Measurements from ENCODE around the gene PLB1.
"Not testable (repeated sequence)": the region's sequence is repeated elsewhere in the genome, so short reads cannot be mapped to it uniquely, and the experiment has no call there.

The PLB1 gene

GRCh38 chr2:28662468-28663181 is 166.8 kb downstream of the PLB1 start:
- Histone ChIP-seq H3K9me3 (ENCODE audit: control insufficient read depth, low read length) (peaks cover 3% of the 10 kb centered on the region), H3K27ac (ENCODE audit: low read depth, low read length, severe bottlenecking) (no peak overlapping the region), H3K4me3 (ENCODE audit: extremely low read depth, insufficient read depth, low read length, poor library complexity, severe bottlenecking) (no peak overlapping the region), H3K4me1 (ENCODE audit: control insufficient read depth, insufficient read depth, low read length, poor library complexity, severe bottlenecking) (peaks cover 7% of the 10 kb centered on the region), H3K36me3 (ENCODE audit: control insufficient read depth, insufficient read depth, low read length) (no peaks in the 10 kb centered on the region)
- 85 to 89% methylated on average over 9 to 11 of the region's 12 CpGs for WGBS, 2 experiments (ENCODE audit: insufficient coverage in 2 of 2)

GRCh38 chr2:28663359-28663758 is 167.5 kb downstream of the PLB1 start:
- Histone ChIP-seq H3K27ac (ENCODE audit: low read depth, low read length, severe bottlenecking) (no peak overlapping the region), H3K36me3 (ENCODE audit: control insufficient read depth, insufficient read depth, low read length) (no peaks in the 10 kb centered on the region), H3K4me3 (ENCODE audit: extremely low read depth, insufficient read depth, low read length, poor library complexity, severe bottlenecking) (no peak overlapping the region), H3K4me1 (ENCODE audit: control insufficient read depth, insufficient read depth, low read length, poor library complexity, severe bottlenecking) (peaks cover 7% of the 10 kb centered on the region), H3K9me3 (ENCODE audit: control insufficient read depth, low read length) (peaks cover 3% of the 10 kb centered on the region)
- 100% methylated on average over 1 of the region's 1 CpG; no CpG with 5 or more reads in 1 of the 2 experiments for WGBS, 2 experiments (ENCODE audit: insufficient coverage in 2 of 2)

GRCh38 chr2:28664120-28664842 is 168.4 kb downstream of the PLB1 start:
- no peak overlapping the region for H3K4me3 ChIP-seq (ENCODE audit: extremely low read depth, insufficient read depth, low read length, poor library complexity, severe bottlenecking)
- H3K36me3 ChIP-seq (ENCODE audit: control insufficient read depth, insufficient read depth, low read length): no peaks in the 10 kb centered on the region
- H3K9me3 ChIP-seq (ENCODE audit: control insufficient read depth, low read length): no peaks in the 10 kb centered on the region
- WGBS, 2 experiments (ENCODE audit: insufficient coverage in 2 of 2): 86 to 90% methylated on average over 21 of the region's 22 CpGs
- H3K4me1 ChIP-seq (ENCODE audit: control insufficient read depth, insufficient read depth, low read length, poor library complexity, severe bottlenecking): peaks cover 7% of the 10 kb centered on the region
- no peak overlapping the region for H3K27ac ChIP-seq (ENCODE audit: low read depth, low read length, severe bottlenecking)

- WGBS, 2 experiments (ENCODE audit: insufficient coverage in 2 of 2): 69 to 71% methylated on average over 6 of the region's 8 CpGs
- H3K4me3 ChIP-seq (ENCODE audit: extremely low read depth, insufficient read depth, low read length, poor library complexity, severe bottlenecking): no peak overlapping the region
- no peak overlapping the region for H3K27ac ChIP-seq (ENCODE audit: low read depth, low read length, severe bottlenecking)
These were observed 169.3 kb downstream of the PLB1 start for GRCh38 chr2:28665041-28665704.

GRCh38 chr2:28665811-28666377 is 170.0 kb downstream of the PLB1 start:
- not testable (repeated sequence) for H3K36me3 ChIP-seq (ENCODE audit: control insufficient read depth, insufficient read depth, low read length); H3K4me1 ChIP-seq (ENCODE audit: control insufficient read depth, insufficient read depth, low read length, poor library complexity, severe bottlenecking); H3K27ac ChIP-seq (ENCODE audit: low read depth, low read length, severe bottlenecking); H3K9me3 ChIP-seq (ENCODE audit: control insufficient read depth, low read length); H3K4me3 ChIP-seq (ENCODE audit: extremely low read depth, insufficient read depth, low read length, poor library complexity, severe bottlenecking)
- WGBS, 2 experiments (ENCODE audit: insufficient coverage in 2 of 2): 60% methylated on average over 1 of the region's 4 CpGs; no CpG with 5 or more reads in 1 of the 2 experiments

More at GRCh38 chr2:28665041-28665704, 169.3 kb downstream of the PLB1 start:
- Histone ChIP-seq H3K36me3 (ENCODE audit: control insufficient read depth, insufficient read depth, low read length) (no peaks in the 10 kb centered on the region), H3K9me3 (ENCODE audit: control insufficient read depth, low read length) (no peaks in the 10 kb centered on the region), H3K4me1 (ENCODE audit: control insufficient read depth, insufficient read depth, low read length, poor library complexity, severe bottlenecking) (peaks cover 7% of the 10 kb centered on the region)

GRCh38 chr2:28666496-28667184 is 170.8 kb downstream of the PLB1 start:
- H3K27ac ChIP-seq (ENCODE audit: low read depth, low read length, severe bottlenecking): no peak overlapping the region
- H3K4me3 ChIP-seq (ENCODE audit: extremely low read depth, insufficient read depth, low read length, poor library complexity, severe bottlenecking): no peak overlapping the region

GRCh38 chr2:28667261-28667660 is 171.4 kb downstream of the PLB1 start:
- Histone ChIP-seq H3K9me3 (ENCODE audit: control insufficient read depth, low read length) (no peaks in the 10 kb centered on the region), H3K4me3 (ENCODE audit: extremely low read depth, insufficient read depth, low read length, poor library complexity, severe bottlenecking) (no peak overlapping the region), H3K4me1 (ENCODE audit: control insufficient read depth, insufficient read depth, low read length, poor library complexity, severe bottlenecking) (peaks cover 7% of the 10 kb centered on the region), H3K36me3 (ENCODE audit: control insufficient read depth, insufficient read depth, low read length) (no peaks in the 10 kb centered on the region), H3K27ac (ENCODE audit: low read depth, low read length, severe bottlenecking) (no peak overlapping the region)
- WGBS, 2 experiments (ENCODE audit: insufficient coverage in 2 of 2): 91 to 95% methylated on average over 4 of the region's 6 CpGs

More at GRCh38 chr2:28666496-28667184, 170.8 kb downstream of the PLB1 start:
- H3K4me1 ChIP-seq (ENCODE audit: control insufficient read depth, insufficient read depth, low read length, poor library complexity, severe bottlenecking): peaks cover 7% of the 10 kb centered on the region
- no peaks in the 10 kb centered on the region for H3K36me3 ChIP-seq (ENCODE audit: control insufficient read depth, insufficient read depth, low read length)
- no peaks in the 10 kb centered on the region for H3K9me3 ChIP-seq (ENCODE audit: control insufficient read depth, low read length)
- 92 to 95% methylated on average over 6 of the region's 8 CpGs for WGBS, 2 experiments (ENCODE audit: insufficient coverage in 2 of 2)

GRCh38 chr2:28668106-28668814 is 172.4 kb downstream of the PLB1 start:
- 93 to 97% methylated on average over 4 of the region's 5 CpGs for WGBS, 2 experiments (ENCODE audit: insufficient coverage in 2 of 2)
- Histone ChIP-seq H3K27ac (ENCODE audit: low read depth, low read length, severe bottlenecking) (no peak overlapping the region), H3K4me1 (ENCODE audit: control insufficient read depth, insufficient read depth, low read length, poor library complexity, severe bottlenecking) (peaks cover 2% of the 10 kb centered on the region), H3K9me3 (ENCODE audit: control insufficient read depth, low read length) (no peaks in the 10 kb centered on the region), H3K36me3 (ENCODE audit: control insufficient read depth, insufficient read depth, low read length) (no peaks in the 10 kb centered on the region), H3K4me3 (ENCODE audit: extremely low read depth, insufficient read depth, low read length, poor library complexity, severe bottlenecking) (no peak overlapping the region)

GRCh38 chr2:28668880-28669279 is 173.0 kb downstream of the PLB1 start:
- Histone ChIP-seq H3K36me3 (ENCODE audit: control insufficient read depth, insufficient read depth, low read length) (no peaks in the 10 kb centered on the region), H3K27ac (ENCODE audit: low read depth, low read length, severe bottlenecking) (no peak overlapping the region), H3K9me3 (ENCODE audit: control insufficient read depth, low read length) (no peaks in the 10 kb centered on the region), H3K4me3 (ENCODE audit: extremely low read depth, insufficient read depth, low read length, poor library complexity, severe bottlenecking) (no peak overlapping the region), H3K4me1 (ENCODE audit: control insufficient read depth, insufficient read depth, low read length, poor library complexity, severe bottlenecking) (no peaks in the 10 kb centered on the region)
- 93 to 100% methylated on average over 2 of the region's 2 CpGs for WGBS, 2 experiments (ENCODE audit: insufficient coverage in 2 of 2)

- H3K27ac ChIP-seq (ENCODE audit: low read depth, low read length, severe bottlenecking): no peak overlapping the region
- no peaks in the 10 kb centered on the region for H3K9me3 ChIP-seq (ENCODE audit: control insufficient read depth, low read length)
- H3K36me3 ChIP-seq (ENCODE audit: control insufficient read depth, insufficient read depth, low read length): no peaks in the 10 kb centered on the region
- 71 to 83% methylated on average over 2 of the region's 2 CpGs for WGBS, 2 experiments (ENCODE audit: insufficient coverage in 2 of 2)
- H3K4me3 ChIP-seq (ENCODE audit: extremely low read depth, insufficient read depth, low read length, poor library complexity, severe bottlenecking): no peak overlapping the region
- H3K4me1 ChIP-seq (ENCODE audit: control insufficient read depth, insufficient read depth, low read length, poor library complexity, severe bottlenecking): no peaks in the 10 kb centered on the region
These were observed 175.0 kb downstream of the PLB1 start for GRCh38 chr2:28670856-28671255.

All from mesodermal cell (in vitro differentiated cells).